Ovary (tissue), 3 donors: Measurements from ENCODE around the gene ATP8B2.

Source experiments
- CTCF ChIP-seq, 3 donors: fragments of 450-650 bp in 2 of 3; fragments of 200-600 bp in 1 of 3; IDR thresholded peaks; one replicate each; pipeline versions ENCODE4 v1.5.1 to v1.8.0; 2016 to 2022; ENCODE audit warnings: antibody characterized with exemption in 3 of 3, mild to moderate bottlenecking in 1 of 3
- POLR2A ChIP-seq: fragments of 450-650 bp; IDR thresholded peaks from one replicate; pipeline ENCODE4 v1.6.1; 2017; ENCODE audit warnings: antibody characterized with exemption, mild to moderate bottlenecking, moderate library complexity
- donor health status: DM: no; HTN: no; CAD: no.

DNA sequence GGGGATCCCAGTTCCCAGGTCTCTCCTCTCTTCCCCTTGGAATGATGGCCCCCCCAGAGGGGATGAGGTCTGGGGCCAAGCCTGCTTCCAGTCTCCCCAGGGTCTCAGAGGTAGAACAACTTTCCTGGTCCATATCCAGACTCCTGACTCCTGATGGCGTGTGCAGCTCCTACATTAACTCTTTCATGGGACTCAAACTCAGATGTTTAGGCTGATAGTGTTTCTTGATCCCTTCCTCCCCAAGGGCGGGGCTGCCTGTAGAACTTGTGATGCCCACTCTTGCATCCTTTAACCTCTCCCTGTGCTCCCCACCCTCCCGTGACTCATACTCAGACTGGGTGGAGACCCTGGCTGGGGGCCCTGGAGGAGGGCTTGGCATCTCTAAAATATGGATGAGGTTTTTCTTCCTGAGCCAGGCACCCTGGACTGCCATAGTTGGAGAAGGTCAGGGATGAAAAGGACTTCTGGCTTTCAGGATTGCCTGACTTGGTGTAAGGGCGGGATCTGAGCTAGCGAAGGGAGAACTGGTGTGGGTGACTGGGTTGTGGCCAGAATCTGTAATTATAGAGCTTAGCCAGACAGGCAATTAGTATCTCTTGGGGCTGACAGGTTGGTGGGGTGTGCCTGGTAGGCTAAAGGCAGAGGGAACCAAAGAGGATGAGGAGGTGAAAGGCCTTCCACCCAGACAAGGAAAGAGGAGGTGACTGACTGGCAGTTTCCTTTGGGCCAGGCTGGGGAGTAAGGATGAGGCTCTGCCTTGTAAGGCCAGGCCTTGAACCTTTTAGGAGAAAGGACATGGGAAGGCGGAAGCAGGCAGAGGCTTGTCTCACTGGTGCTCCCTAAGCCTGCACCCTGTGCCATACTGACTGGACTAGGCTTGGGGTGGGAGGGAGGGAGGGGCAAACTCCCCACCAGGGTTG is 1.5 kb downstream of the ATP8B2 start:
- no peak for TF ChIP-seq CTCF (IDR thresholded peaks at IDR 0.05)
- TF ChIP-seq POLR2A = no peak
